GM18870 (cell line): ENCODE results near the gene KDM5A.
"Not testable (repeated sequence)": the region's sequence is repeated elsewhere in the genome, so short reads cannot be mapped to it uniquely, and the experiment has no call there.

Experiments
- ATAC-seq: cut with Tn5 transposase; IDR thresholded peaks from one replicate; pipeline ENCODE4 v1.9.1; 2021; ENCODE audit warnings: moderate library complexity; ENCODE audit not compliant: unreplicated experiment

KDM5A gene

DNA sequence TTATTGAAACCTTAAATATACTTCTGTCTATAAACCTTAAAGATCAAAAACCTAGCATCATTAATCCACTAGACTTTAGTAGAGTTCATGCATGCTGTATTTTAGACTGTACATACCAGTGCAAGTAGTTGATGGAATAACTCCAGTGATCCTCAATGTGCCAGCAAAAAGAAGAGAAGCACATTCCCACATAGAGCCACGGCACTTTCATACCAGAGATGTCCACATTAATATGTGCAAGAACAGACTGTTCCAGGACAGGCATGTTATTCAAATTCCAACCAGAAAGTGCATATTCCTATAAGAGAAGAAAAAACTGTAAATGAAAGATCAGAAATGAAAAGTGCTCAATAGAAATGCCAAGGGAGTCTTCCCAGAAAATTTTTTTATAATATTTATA is 55.0 kb downstream of the KDM5A start:
- ATAC-seq, result no peak

- no peak for ATAC-seq
These were observed 56.4 kb downstream of the KDM5A start for GRCh38 chr12:332581-333205.

DNA sequence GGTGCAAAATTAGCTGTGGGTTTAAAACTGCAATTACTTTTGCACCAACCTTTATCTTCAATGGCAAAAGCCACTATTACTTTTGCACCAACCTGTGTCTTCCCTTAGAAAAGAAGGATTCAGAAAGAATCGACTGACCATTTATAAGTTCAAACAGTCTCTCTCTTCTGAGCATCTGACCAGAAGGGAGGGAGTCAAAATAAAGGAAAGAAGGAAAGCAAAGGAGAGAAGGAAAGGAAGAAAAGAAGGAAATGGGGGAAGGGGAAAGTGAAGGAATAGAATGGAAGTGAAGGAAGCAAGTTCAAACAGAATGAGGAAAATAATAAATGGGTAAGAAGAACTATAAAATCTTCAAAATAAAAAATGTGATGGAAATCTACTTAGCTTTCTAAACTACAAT is 57.8 kb downstream of the KDM5A start:
- ATAC-seq, result no peak

DNA sequence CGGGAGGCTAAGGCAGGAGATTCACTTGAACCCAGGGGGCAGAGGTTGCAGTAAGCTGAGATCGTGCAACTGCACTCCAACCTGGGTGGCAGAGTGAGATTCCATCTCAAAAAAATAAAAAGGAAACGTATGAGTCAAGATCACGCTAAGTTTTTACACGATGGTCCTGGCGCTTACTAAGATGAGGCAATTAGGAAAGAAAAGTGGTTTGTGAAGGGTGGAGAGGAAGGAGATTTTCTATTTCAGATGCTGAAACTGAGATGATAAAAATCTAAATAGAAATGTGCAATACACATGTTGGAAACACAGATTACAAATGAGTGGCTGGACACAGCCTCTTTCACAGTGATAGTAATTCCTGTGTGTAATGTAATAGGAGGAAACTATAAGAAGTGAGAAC is 63.2 kb downstream of the KDM5A start:
- no peak for ATAC-seq

DNA sequence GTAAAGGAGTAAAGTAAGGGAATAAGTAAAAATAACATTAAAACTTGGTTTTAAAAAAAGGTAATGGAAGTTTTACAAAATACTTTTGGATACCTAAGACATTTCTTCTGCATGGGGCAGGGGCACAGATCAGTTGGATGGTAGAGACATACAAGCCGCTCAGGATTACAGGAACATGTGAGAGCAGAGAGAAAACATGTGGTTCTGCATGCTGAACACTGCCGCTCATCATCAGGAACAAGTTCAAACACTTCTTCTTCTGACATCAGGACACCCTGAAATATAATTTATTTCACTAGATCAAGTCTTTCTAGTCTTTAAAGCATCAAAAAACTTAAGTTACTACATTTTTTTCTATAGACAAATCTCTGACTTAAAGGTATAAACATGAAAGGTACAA is 65.6 kb downstream of the KDM5A start:
- ATAC-seq, result no peak

DNA sequence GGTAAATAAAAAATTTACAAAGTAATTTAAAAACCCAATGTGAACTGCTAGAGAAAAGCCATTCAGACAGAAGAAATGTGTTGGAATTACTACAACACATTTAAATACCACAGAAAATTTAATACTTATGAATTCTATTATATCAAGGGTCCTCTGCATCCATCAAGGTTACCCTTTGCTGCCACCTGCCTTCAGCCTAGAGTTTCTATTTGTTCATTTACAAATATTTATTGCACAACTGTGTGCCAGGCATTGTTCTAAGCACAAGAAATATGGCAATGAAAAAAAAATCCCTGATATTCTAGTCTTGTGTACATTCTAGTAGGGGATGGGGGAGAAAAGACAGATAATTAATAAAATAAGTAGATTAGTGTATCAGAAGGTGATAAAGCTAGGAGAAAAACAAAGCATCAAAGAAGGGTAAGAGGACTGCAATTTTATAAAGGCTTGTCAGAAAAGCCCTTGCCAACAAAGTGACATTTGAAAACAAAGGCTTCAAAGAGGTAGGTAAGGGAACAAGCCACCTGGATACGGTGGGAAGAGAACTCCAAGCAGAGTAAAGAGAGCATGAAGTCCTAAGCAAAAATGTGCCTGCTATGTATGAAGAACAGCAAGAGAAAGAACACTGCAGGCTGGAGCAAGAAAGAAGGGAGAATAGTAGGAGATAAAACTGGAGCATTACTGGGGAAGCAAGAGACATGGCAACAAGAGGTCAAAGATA is 67.4 kb downstream of the KDM5A start:
- ATAC-seq, result no peak

DNA sequence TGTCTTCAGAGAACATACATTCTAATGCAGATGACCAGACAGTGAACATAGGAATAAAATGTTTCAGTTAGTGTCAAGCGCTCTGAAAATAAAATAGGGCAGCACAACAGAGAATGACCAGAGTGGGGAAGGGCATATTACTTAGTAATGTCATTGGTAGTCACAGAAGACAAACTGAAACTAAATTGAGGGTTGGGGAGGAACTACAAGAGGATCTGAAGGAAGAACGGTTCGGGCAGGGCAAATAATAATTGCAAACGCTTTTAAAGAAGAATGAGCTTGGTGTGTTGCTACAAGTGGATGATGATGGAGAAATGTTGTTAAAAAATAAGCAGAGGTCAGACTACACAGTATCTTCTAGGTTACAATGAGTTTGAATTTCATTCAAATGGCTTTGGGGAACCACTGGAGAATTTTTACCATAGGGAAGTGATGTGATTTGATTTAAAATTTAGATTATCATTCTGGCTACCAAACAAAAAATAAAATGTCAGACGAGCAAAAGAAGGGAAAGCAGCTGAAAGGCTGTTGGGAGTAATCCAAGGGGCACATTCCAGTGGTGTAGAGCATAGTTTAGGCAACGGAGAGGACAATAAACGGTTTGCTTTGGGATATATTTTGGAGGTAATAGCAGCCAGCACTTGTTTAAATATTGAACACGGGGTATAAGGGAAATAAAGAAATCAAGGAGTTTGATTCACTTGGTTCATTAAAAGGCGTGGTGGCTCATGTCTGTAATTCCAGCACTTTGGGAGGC is 70.2 kb downstream of the KDM5A start:
- ATAC-seq, result no peak

- no peak for ATAC-seq
These were observed 80.6 kb downstream of the KDM5A start for GRCh38 chr12:308511-308910.

- ATAC-seq, result no peak
These were observed 81.7 kb downstream of the KDM5A start for GRCh38 chr12:307406-307805.

GRCh38 chr12:304805-305204 is 84.3 kb downstream of the KDM5A start:
- ATAC-seq, result no peak

- not testable (repeated sequence) for ATAC-seq
These were observed 86.4 kb downstream of the KDM5A start for GRCh38 chr12:302766-303165.

- ATAC-seq, result not testable (repeated sequence)
These were observed 89.0 kb downstream of the KDM5A start for GRCh38 chr12:300166-300565.

DNA sequence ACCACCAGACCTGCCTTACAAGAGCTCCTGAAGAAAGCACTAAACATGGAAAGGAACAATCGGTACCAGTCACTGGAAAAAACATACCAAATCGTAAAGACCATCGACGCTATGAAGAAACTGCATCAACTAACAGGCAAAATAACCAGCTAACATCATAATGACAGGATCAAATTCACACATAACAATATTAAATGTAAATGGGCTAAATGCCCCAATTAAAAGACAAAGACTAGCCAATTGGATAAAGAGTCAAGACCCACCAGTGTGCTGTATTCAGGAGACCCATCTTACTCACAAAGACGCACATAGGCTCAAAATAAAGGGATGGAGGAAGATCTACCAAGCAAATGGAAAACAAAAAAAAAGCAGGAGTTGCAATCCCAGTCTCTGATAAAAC is 89.6 kb downstream of the KDM5A start:
- not testable (repeated sequence) for ATAC-seq

DNA sequence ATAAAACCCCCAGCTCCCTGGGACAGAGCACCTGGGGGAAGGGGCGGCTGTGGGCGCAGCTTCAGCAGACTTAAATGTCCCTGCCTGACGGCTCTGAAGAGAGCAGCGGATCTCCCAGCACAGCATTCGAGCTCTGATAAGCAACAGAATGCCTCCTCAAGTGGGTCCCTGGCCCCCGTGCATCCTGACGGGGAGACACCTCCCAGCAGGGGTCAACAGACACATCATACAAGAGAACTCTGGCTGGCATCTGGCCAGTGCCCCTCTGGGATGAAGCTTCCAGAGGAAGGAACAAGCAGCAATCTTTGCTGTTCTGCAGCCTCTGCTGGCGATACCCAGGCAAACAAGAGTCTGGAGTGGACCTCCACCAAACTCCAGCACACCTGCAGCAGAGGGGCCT is 91.1 kb downstream of the KDM5A start:
- not testable (repeated sequence) for ATAC-seq

GRCh38 chr12:295132-295531 is 94.0 kb downstream of the KDM5A start:
- no peak for ATAC-seq

DNA sequence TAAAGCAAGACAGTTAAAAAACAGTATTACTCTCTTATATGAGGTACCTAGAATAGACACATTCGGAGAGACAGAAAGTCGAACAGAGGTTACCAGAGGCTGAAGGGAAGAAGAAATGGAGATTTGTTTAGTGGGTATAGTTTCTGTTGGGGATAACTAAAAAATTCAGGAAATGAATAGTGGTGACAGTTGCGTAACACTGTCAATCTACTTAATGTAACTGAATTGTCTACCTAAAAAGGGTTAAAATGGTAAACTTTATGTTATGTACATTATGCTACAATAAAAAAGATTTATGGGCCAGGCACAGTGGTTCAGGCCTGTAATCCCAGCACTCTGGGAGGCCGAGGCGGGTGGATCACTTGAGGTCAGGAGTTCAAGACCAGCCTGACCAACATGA is 95.9 kb downstream of the KDM5A start:
- ATAC-seq, result no peak

- ATAC-seq, result no peak
These were observed 96.9 kb downstream of the KDM5A start for GRCh38 chr12:292186-292585.

- ATAC-seq, result no peak
These were observed 97.9 kb downstream of the KDM5A start for GRCh38 chr12:291153-291723.

DNA sequence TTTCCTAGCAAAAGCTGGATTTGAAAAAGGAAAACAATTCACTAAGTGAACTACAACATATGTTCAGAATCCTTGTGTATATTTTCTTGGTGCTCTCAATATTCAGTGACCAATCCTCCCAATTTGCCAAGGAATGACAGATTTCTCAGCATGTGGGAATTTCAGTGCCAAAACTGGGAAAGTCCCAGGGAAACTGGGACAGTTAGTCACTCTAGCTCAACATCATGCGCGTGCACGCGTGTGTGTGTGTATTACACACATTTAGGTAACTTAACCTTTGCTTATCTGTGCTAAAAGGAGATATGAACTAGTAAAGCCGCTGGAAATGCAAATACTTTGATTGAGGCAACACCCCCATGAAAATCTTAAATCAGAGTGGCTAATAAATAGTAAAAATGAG is 100.4 kb downstream of the KDM5A start:
- no peak for ATAC-seq

GRCh38 chr12:286531-287300 is 102.4 kb downstream of the KDM5A start:
- no peak for ATAC-seq

- no peak for ATAC-seq
These were observed 111.1 kb downstream of the KDM5A start for GRCh38 chr12:278046-278445.
